Mesendoderm (in vitro differentiated cells): ENCODE results near the gene SLC25A23. TPM values are rescaled to one million over a fixed set of nuclear protein-coding genes. Genes with fewer than 3 reads are reported as not detected.

Experiments
- small RNA-seq: library from polyadenylated mRNA; stranded (forward); fragments of <200 nt; extraction: miRNeasy Mini kit (QIAGEN cat#:217004); gene quantifications from one replicate; pipeline ENCODE3, GENCODE V24; 2013; ENCODE audit not compliant: insufficient read depth

Gene SLC25A23

Small RNA genes lying within 50 kb of the gene (small RNA-seq; reads per million reads assigned to genes)
- not detected for gene AC010503.2
- not detected for gene MIR6790
